Spleen (tissue), 7 donors: ENCODE results near the gene PLEKHO1.

ENCODE experiments used
- CTCF ChIP-seq, 11 experiments: fragments of 200-600 bp in 7 of 11; fragments of 450-650 bp in 4 of 11; sonication (generic) in 4 of 11; IDR thresholded peaks in 8 of 11; conservative IDR thresholded peaks in 3 of 11; 1 replicate in 7 of 11; 2 replicates in 4 of 11; pipeline versions ENCODE4 v1.4.0 to v1.8.0; 2016 to 2021; ENCODE audit warnings: antibody characterized with exemption in 11 of 11, inconsistent platforms in 4 of 11, mild to moderate bottlenecking in 1 of 11
- POLR2A ChIP-seq, 3 donors: fragments of 450-650 bp; IDR thresholded peaks; one replicate each; pipeline ENCODE4 v1.5.1; 2017; ENCODE audit warnings: antibody characterized with exemption in 3 of 3, mild to moderate bottlenecking in 1 of 3
- donor health status: DM: no; HTN: no; CAD: no; lungs with moderate emphysema.
- donor health status: DM: no; HTN: no; CAD: no.
- donor health status: DM: no; HTN: no; CAD: no.

- no peak for TF ChIP-seq CTCF (IDR thresholded peaks at IDR 0.05 in 8 of 11, conservative IDR thresholded peaks at IDR 0.05 in 3 of 11)
- TF ChIP-seq POLR2A (IDR thresholded peaks at IDR 0.05): no peak
These were observed 5.8 kb downstream of the PLEKHO1 start for GRCh38 chr1:150155413-150156071.
